Lower lobe of right lung (tissue), 2 donors: Measurements from ENCODE around the gene CDH24. TPM values are rescaled to one million over a fixed set of nuclear protein-coding genes. Genes with fewer than 3 reads are reported as not detected.
A peak's percentile ranks its signal among the peaks of the same experiment; 100 is the strongest.

Source experiments
- ATAC-seq, 2 donors: fragments of 200-7000 bp; cut with Tn5 transposase; one replicate each; pipeline ENCODE4 v1.9.1; 2020 to 2022; ENCODE audit warnings: mild to moderate bottlenecking in 2 of 2, moderate library complexity in 2 of 2
- DNase-seq: peaks from one replicate; pipeline ENCODE4 v3.0.0-alpha.2; 2020
- H3K27ac ChIP-seq: fragments of 200-600 bp; one replicate; pipeline ENCODE4 v1.8.0; 2022
- H3K27me3 ChIP-seq: fragments of 200-600 bp; one replicate; pipeline ENCODE4 v1.8.0; 2022; ENCODE audit warnings: low read depth
- H3K36me3 ChIP-seq: fragments of 200-600 bp; one replicate; pipeline ENCODE4 v1.8.0; 2022; ENCODE audit warnings: mild to moderate bottlenecking
- H3K4me1 ChIP-seq: fragments of 200-600 bp; one replicate; pipeline ENCODE4 v1.8.0; 2022
- H3K4me3 ChIP-seq: fragments of 200-600 bp; one replicate; pipeline ENCODE4 v1.8.0; 2022; ENCODE audit warnings: mild to moderate bottlenecking
- H3K9me3 ChIP-seq: fragments of 200-600 bp; one replicate; pipeline ENCODE4 v1.8.0; 2022
- intact Hi-C: fragments of 100-400 bp; cut with DNase I; formaldehyde crosslinking; loops from one replicate; pipeline ENCODE4 v1.11.0; 2022
- long read RNA-seq: library from polyadenylated mRNA; unstranded; transcript quantifications from one replicate; pipeline ENCODE4 v2.0.0, GENCODE V29; 2021
- total RNA-seq: library from RNA; stranded (reverse); fragmentation: NEBNext Ultra II Directional; extraction: Animal tissue kit (Norgen Biotek cat#: 25700); gene quantifications from one replicate; pipeline ENCODE4 v1.2.1, GENCODE V29; 2021
- TF ChIP-seq, protein P1 (sequence below): fragments of 200-600 bp; IDR thresholded peaks from one replicate; pipeline ENCODE4 v1.8.0; 2022; ENCODE audit warnings: antibody characterized with exemption, mild to moderate bottlenecking
- donor health status: DM: no; HTN: yes; CAD: no; lungs with severe emphysema.

CDH24 gene, protein sequence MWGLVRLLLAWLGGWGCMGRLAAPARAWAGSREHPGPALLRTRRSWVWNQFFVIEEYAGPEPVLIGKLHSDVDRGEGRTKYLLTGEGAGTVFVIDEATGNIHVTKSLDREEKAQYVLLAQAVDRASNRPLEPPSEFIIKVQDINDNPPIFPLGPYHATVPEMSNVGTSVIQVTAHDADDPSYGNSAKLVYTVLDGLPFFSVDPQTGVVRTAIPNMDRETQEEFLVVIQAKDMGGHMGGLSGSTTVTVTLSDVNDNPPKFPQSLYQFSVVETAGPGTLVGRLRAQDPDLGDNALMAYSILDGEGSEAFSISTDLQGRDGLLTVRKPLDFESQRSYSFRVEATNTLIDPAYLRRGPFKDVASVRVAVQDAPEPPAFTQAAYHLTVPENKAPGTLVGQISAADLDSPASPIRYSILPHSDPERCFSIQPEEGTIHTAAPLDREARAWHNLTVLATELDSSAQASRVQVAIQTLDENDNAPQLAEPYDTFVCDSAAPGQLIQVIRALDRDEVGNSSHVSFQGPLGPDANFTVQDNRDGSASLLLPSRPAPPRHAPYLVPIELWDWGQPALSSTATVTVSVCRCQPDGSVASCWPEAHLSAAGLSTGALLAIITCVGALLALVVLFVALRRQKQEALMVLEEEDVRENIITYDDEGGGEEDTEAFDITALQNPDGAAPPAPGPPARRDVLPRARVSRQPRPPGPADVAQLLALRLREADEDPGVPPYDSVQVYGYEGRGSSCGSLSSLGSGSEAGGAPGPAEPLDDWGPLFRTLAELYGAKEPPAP
- total RNA-seq, result 5.6 TPM
- long read RNA-seq, partial matches to known transcripts, result 5 of 6 reads
- long read RNA-seq, other reads (novel, unspliced or antisense), result 0 of 6 reads

DNA sequence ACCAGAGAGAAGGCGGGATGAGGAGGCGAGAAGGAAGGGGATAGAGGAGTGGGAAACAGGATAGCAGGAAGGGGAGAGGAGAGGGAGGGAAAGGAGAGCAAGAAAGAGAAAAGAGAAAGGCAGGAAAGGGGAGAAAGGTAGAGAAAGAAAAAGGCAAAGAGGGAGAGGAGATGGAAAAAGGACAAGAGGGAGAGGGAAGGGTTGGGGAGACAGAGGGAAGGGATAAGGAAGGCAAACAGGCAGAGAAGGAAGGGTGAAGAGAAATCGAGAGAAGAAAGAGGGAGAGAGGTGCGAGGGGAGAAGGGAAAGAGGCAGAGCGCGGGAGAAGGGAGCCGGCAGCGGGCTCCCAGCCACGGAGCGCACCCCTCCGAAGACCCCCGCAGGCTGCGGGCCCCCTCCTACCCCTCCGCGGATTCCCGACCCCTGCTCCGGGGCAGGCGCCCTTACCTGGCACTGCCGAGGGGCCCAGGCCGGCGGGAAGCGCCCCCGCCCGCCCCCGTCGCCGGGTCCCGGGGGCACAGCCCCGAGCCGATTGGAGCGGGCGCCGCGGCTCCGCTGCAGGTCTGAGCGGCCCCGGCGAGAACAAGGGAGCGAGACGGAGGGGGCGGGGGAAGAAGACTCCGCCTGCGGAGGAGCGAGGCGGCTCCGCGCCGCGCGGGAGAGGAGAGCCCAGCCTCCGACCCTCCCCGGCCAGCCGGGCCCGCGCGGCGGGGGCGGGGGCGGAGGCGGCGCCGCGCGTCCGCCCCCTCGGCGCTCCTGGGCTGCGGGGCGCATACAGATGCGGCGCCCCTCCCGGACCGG lies at the start of gene CDH24:
TSS of gene CDH24 (minus strand) at position 565 of the 801 bp plus-strand sequence. CDS start 1,787 bp downstream, outside the sequence.
- Histone ChIP-seq H3K4me3 (peak within 1 kb of the TSS; percentile 81), H3K36me3 (peaks cover 37% of the 10 kb centered on the region), H3K4me1 (peaks cover 18% of the 10 kb centered on the region), H3K27me3 (no peaks in the 10 kb centered on the region), H3K9me3 (no peaks in the 10 kb centered on the region), H3K27ac (peak within 1 kb of the TSS; percentile 58)
- DNase-seq, result peak; percentile 79
- intact Hi-C loops, result loop anchor here (5.0 kb wide), 1 partner anchor 70 kb away; no protein-coding TSS in a partner anchor
- ATAC-seq, result peak; percentile 76 to 80
- TF ChIP-seq, protein P1, sequence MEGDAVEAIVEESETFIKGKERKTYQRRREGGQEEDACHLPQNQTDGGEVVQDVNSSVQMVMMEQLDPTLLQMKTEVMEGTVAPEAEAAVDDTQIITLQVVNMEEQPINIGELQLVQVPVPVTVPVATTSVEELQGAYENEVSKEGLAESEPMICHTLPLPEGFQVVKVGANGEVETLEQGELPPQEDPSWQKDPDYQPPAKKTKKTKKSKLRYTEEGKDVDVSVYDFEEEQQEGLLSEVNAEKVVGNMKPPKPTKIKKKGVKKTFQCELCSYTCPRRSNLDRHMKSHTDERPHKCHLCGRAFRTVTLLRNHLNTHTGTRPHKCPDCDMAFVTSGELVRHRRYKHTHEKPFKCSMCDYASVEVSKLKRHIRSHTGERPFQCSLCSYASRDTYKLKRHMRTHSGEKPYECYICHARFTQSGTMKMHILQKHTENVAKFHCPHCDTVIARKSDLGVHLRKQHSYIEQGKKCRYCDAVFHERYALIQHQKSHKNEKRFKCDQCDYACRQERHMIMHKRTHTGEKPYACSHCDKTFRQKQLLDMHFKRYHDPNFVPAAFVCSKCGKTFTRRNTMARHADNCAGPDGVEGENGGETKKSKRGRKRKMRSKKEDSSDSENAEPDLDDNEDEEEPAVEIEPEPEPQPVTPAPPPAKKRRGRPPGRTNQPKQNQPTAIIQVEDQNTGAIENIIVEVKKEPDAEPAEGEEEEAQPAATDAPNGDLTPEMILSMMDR, result no peak

DNA sequence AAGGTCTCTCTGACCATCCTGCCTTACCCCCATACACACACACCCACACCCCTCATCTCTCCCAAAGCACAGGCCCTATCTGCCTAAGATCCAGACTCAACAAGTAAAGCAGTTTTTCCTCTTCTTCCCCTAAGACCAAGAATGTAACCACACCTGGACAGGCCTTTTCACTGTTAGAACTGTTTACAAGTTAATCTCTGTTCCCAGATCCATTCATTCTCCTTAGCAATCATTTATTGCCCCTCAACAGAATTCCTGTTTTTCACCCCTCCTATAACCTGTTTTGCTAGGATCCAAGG lies 49.4 kb upstream of the CDH24 start:
- TF ChIP-seq, protein P1, result no peak
- DNase-seq (no peak), ATAC-seq (no peak)
- H3K27ac ChIP-seq, result peak overlapping the region; percentile 37
- no peaks in the 10 kb centered on the region for H3K36me3 ChIP-seq
- H3K4me1 ChIP-seq, result no peaks in the 10 kb centered on the region
- intact Hi-C loops, result no loop called here
- H3K9me3 ChIP-seq, result no peaks in the 10 kb centered on the region
- H3K27me3 ChIP-seq, result no peaks in the 10 kb centered on the region
- no peak overlapping the region for H3K4me3 ChIP-seq

DNA sequence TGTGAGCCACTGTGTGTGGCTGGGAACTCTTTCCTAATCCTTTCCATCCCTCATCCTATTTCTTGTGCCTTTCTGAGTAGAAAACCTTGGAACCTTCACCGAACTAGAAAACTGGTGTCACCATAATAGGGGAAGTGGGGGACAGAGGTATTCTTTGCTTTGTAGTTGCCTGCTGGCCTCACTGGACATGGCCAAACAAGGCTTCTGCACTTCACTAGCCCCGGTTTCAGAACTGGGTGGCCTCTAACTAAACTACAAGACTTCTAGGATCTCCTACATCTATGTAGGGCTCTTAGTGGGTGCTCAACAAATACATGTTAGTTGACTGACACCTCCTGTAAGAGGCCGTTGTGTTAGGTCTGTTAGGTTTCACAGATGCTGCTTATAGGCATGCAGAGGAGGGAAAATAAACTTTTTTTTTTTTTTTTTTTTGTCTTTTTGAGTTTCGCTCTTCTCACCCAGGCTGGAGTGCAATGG lies 48.1 kb upstream of the CDH24 start:
- no peaks in the 10 kb centered on the region for H3K36me3 ChIP-seq
- no peaks in the 10 kb centered on the region for H3K9me3 ChIP-seq
- H3K4me3 ChIP-seq, result no peak overlapping the region
- no peaks in the 10 kb centered on the region for H3K27me3 ChIP-seq
- DNase-seq (no peak), ATAC-seq (no peak)
- no peaks in the 10 kb centered on the region for H3K4me1 ChIP-seq
- TF ChIP-seq, protein P1, result no peak
- peak overlapping the region; percentile 31 for H3K27ac ChIP-seq
- intact Hi-C loops, result no loop called here

DNA sequence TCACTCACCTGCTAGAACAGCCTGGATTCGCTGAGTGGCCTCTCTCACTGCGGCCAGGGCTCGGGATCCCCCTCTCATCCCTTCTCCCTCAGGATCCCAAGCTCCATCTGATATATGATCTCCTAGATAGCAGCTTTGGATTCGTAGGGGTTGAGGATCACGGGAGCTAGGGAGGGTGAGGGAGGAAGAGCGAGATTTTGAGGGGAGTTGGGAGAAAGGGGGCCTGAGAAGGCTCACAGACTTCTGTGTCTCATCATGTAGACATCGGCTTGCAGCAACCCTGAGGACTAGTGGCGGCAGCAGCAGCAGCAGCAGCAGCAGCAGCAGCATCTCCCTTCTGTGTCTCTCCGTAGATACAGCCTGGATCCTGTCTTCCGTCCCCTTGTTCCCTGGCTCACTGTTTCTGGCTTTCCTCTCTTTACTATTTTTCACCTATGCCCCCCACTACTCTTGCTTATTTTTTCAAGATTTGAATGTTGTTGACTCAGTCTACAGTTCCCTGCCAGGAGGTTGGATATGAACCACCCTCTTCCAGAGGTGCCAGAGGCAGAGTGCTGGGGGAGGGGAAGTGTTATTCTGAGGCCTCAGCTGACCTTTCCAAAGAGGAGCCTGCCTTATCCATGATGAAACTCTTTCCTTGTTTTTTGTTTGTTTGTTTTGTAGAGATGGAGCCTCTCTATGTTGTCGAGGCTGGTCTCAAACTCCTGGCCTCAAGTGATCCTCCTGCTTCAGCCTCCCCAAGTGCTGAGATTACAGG lies 47.4 kb upstream of the CDH24 start, which contains the start of gene CIROP:
TSS of gene CIROP (minus strand) at position 399 of the 757 bp plus-strand sequence. CDS start at position 330, 69 bp downstream.
- no peak for DNase-seq
- Histone ChIP-seq H3K27me3 (no peaks in the 10 kb centered on the region), H3K36me3 (no peaks in the 10 kb centered on the region), H3K9me3 (no peaks in the 10 kb centered on the region), H3K4me1 (peaks cover 5% of the 10 kb centered on the region), H3K27ac (peak within 1 kb of the TSS; percentile 31), H3K4me3 (no peak within 1 kb of the TSS)
- intact Hi-C loops, result no loop called here
- ATAC-seq, result no peak
- TF ChIP-seq, protein P1, result no peak
